ENCODE data around the gene LACTBL1.
"Not testable (repeated sequence)": the region's sequence is repeated elsewhere in the genome, so short reads cannot be mapped to it uniquely, and the experiment has no call there.

The LACTBL1 gene

GRCh38 chr1:22958556-22958955 lies 14.1 kb downstream of the LACTBL1 start:
- Histone ChIP-seq H3K4me1 (ENCODE audit: insufficient read depth, low read length) (no peaks in the 10 kb centered on the region), H3K9me3 (ENCODE audit: insufficient read depth, low read depth, low read length) (no peaks in the 10 kb centered on the region), H3K9ac (ENCODE audit: low read depth, low read length) (no peak overlapping the region), H3K27ac (ENCODE audit: low read depth, low read length) (no peak overlapping the region), H3K4me3 (ENCODE audit: low read length) (no peak overlapping the region), H3K36me3 (ENCODE audit: insufficient read depth, low read length) (no peaks in the 10 kb centered on the region), H3K27me3 (ENCODE audit: insufficient read depth, low read length) (peaks cover 19% of the 10 kb centered on the region)
- WGBS: 92% methylated on average over 9 of the region's 9 CpGs

- H3K9ac ChIP-seq (ENCODE audit: low read depth, low read length): no peak overlapping the region
- no peaks in the 10 kb centered on the region for H3K36me3 ChIP-seq (ENCODE audit: insufficient read depth, low read length)
- H3K27ac ChIP-seq (ENCODE audit: low read depth, low read length): no peak overlapping the region
- whole genome bisulfite sequencing: 100% methylated on average over 1 of the region's 3 CpGs
- no peak overlapping the region for H3K4me3 ChIP-seq (ENCODE audit: low read length)
- H3K9me3 ChIP-seq (ENCODE audit: insufficient read depth, low read depth, low read length): no peaks in the 10 kb centered on the region
- no peaks in the 10 kb centered on the region for H3K4me1 ChIP-seq (ENCODE audit: insufficient read depth, low read length)
- peaks cover 34% of the 10 kb centered on the region for H3K27me3 ChIP-seq (ENCODE audit: insufficient read depth, low read length)
Measured at GRCh38 chr1:22957066-22957465, 15.6 kb downstream of the LACTBL1 start.

GRCh38 chr1:22955146-22955545 lies 17.5 kb downstream of the LACTBL1 start:
- Histone ChIP-seq H3K9me3 (ENCODE audit: insufficient read depth, low read depth, low read length) (no peaks in the 10 kb centered on the region), H3K27ac (ENCODE audit: low read depth, low read length) (no peak overlapping the region), H3K4me3 (ENCODE audit: low read length) (no peak overlapping the region), H3K9ac (ENCODE audit: low read depth, low read length) (no peak overlapping the region), H3K36me3 (ENCODE audit: insufficient read depth, low read length) (no peaks in the 10 kb centered on the region), H3K27me3 (ENCODE audit: insufficient read depth, low read length) (peaks cover 38% of the 10 kb centered on the region), H3K4me1 (ENCODE audit: insufficient read depth, low read length) (no peaks in the 10 kb centered on the region)
- WGBS: 83% methylated on average over 7 of the region's 7 CpGs

GRCh38 chr1:22953740-22954141 lies 18.9 kb downstream of the LACTBL1 start:
- H3K36me3 ChIP-seq (ENCODE audit: insufficient read depth, low read length): no peaks in the 10 kb centered on the region
- H3K27me3 ChIP-seq (ENCODE audit: insufficient read depth, low read length): peaks cover 43% of the 10 kb centered on the region
- 85% methylated on average over 38 of the region's 38 CpGs for WGBS
- H3K9me3 ChIP-seq (ENCODE audit: insufficient read depth, low read depth, low read length): no peaks in the 10 kb centered on the region
- H3K4me3 ChIP-seq (ENCODE audit: low read length): peak overlapping the region; percentile 44
- H3K27ac ChIP-seq (ENCODE audit: low read depth, low read length): no peak overlapping the region
- no peaks in the 10 kb centered on the region for H3K4me1 ChIP-seq (ENCODE audit: insufficient read depth, low read length)
- peak overlapping the region; percentile 21; the same call in 1 of the 2 replicates for H3K9ac ChIP-seq (ENCODE audit: low read depth, low read length)

- 89% methylated on average over 92 of the region's 92 CpGs for WGBS
- peak overlapping the region; percentile 21; the same call in 1 of the 2 replicates for H3K9ac ChIP-seq (ENCODE audit: low read depth, low read length)
- peaks cover 43% of the 10 kb centered on the region for H3K27me3 ChIP-seq (ENCODE audit: insufficient read depth, low read length)
- H3K36me3 ChIP-seq (ENCODE audit: insufficient read depth, low read length): no peaks in the 10 kb centered on the region
- no peaks in the 10 kb centered on the region for H3K9me3 ChIP-seq (ENCODE audit: insufficient read depth, low read depth, low read length)
- no peak overlapping the region for H3K27ac ChIP-seq (ENCODE audit: low read depth, low read length)
- H3K4me3 ChIP-seq (ENCODE audit: low read length): peak overlapping the region; percentile 44
- H3K4me1 ChIP-seq (ENCODE audit: insufficient read depth, low read length): no peaks in the 10 kb centered on the region
Measured at GRCh38 chr1:22953057-22953739, 19.5 kb downstream of the LACTBL1 start.

GRCh38 chr1:22952694-22953056 lies 20.0 kb downstream of the LACTBL1 start:
- 96% methylated on average over 4 of the region's 5 CpGs for WGBS
- Histone ChIP-seq H3K27me3 (ENCODE audit: insufficient read depth, low read length) (peaks cover 43% of the 10 kb centered on the region), H3K9me3 (ENCODE audit: insufficient read depth, low read depth, low read length) (no peaks in the 10 kb centered on the region), H3K4me3 (ENCODE audit: low read length) (no peak overlapping the region), H3K9ac (ENCODE audit: low read depth, low read length) (no peak overlapping the region), H3K36me3 (ENCODE audit: insufficient read depth, low read length) (no peaks in the 10 kb centered on the region), H3K4me1 (ENCODE audit: insufficient read depth, low read length) (no peaks in the 10 kb centered on the region), H3K27ac (ENCODE audit: low read depth, low read length) (no peak overlapping the region)

GRCh38 chr1:22951796-22952195 lies 20.9 kb downstream of the LACTBL1 start:
- no peak overlapping the region for H3K27ac ChIP-seq (ENCODE audit: low read depth, low read length)
- H3K27me3 ChIP-seq (ENCODE audit: insufficient read depth, low read length): peaks cover 43% of the 10 kb centered on the region
- WGBS: 92% methylated on average over 3 of the region's 3 CpGs
- no peak overlapping the region for H3K9ac ChIP-seq (ENCODE audit: low read depth, low read length)
- no peaks in the 10 kb centered on the region for H3K9me3 ChIP-seq (ENCODE audit: insufficient read depth, low read depth, low read length)
- no peaks in the 10 kb centered on the region for H3K36me3 ChIP-seq (ENCODE audit: insufficient read depth, low read length)
- no peaks in the 10 kb centered on the region for H3K4me1 ChIP-seq (ENCODE audit: insufficient read depth, low read length)
- H3K4me3 ChIP-seq (ENCODE audit: low read length): no peak overlapping the region

GRCh38 chr1:22949822-22950331 lies 22.8 kb downstream of the LACTBL1 start:
- 96% methylated on average over 5 of the region's 5 CpGs for WGBS
- Histone ChIP-seq H3K4me3 (ENCODE audit: low read length) (no peak overlapping the region), H3K4me1 (ENCODE audit: insufficient read depth, low read length) (no peaks in the 10 kb centered on the region), H3K9ac (ENCODE audit: low read depth, low read length) (no peak overlapping the region), H3K9me3 (ENCODE audit: insufficient read depth, low read depth, low read length) (no peaks in the 10 kb centered on the region), H3K36me3 (ENCODE audit: insufficient read depth, low read length) (no peaks in the 10 kb centered on the region), H3K27ac (ENCODE audit: low read depth, low read length) (no peak overlapping the region), H3K27me3 (ENCODE audit: insufficient read depth, low read length) (peaks cover 37% of the 10 kb centered on the region)

GRCh38 chr1:22945171-22945570 lies 27.5 kb downstream of the LACTBL1 start:
- 95% methylated on average over 5 of the region's 5 CpGs for WGBS
- H3K4me1 ChIP-seq (ENCODE audit: insufficient read depth, low read length); H3K4me3 ChIP-seq (ENCODE audit: low read length); H3K27ac ChIP-seq (ENCODE audit: low read depth, low read length); H3K9ac ChIP-seq (ENCODE audit: low read depth, low read length); H3K27me3 ChIP-seq (ENCODE audit: insufficient read depth, low read length); H3K9me3 ChIP-seq (ENCODE audit: insufficient read depth, low read depth, low read length); H3K36me3 ChIP-seq (ENCODE audit: insufficient read depth, low read length): not testable (repeated sequence)

- Histone ChIP-seq H3K36me3 (ENCODE audit: insufficient read depth, low read length) (no peaks in the 10 kb centered on the region), H3K27ac (ENCODE audit: low read depth, low read length) (no peak overlapping the region), H3K4me3 (ENCODE audit: low read length) (no peak overlapping the region), H3K27me3 (ENCODE audit: insufficient read depth, low read length) (no peaks in the 10 kb centered on the region), H3K4me1 (ENCODE audit: insufficient read depth, low read length) (no peaks in the 10 kb centered on the region), H3K9me3 (ENCODE audit: insufficient read depth, low read depth, low read length) (no peaks in the 10 kb centered on the region; the same call in 1 of the 2 replicates), H3K9ac (ENCODE audit: low read depth, low read length) (no peak overlapping the region)
- WGBS: 91% methylated on average over 4 of the region's 4 CpGs
Measured at GRCh38 chr1:22944346-22945055, 28.2 kb downstream of the LACTBL1 start.

GRCh38 chr1:22941257-22941656 lies 31.4 kb downstream of the LACTBL1 start:
- 82% methylated on average over 2 of the region's 2 CpGs for WGBS
- Histone ChIP-seq H3K4me1 (ENCODE audit: insufficient read depth, low read length) (no peaks in the 10 kb centered on the region), H3K9ac (ENCODE audit: low read depth, low read length) (no peak overlapping the region)

More at GRCh38 chr1:22941257-22941656, 31.4 kb downstream of the LACTBL1 start:
- Histone ChIP-seq H3K9me3 (ENCODE audit: insufficient read depth, low read depth, low read length) (no peaks in the 10 kb centered on the region; the same call in 1 of the 2 replicates), H3K4me3 (ENCODE audit: low read length) (no peak overlapping the region), H3K27ac (ENCODE audit: low read depth, low read length) (no peak overlapping the region), H3K36me3 (ENCODE audit: insufficient read depth, low read length) (no peaks in the 10 kb centered on the region), H3K27me3 (ENCODE audit: insufficient read depth, low read length) (no peaks in the 10 kb centered on the region)
